CD14-positive monocyte (primary cell): ENCODE data around the gene TMEM181. TPM values are rescaled to one million over a fixed set of nuclear protein-coding genes. Genes with fewer than 3 reads are reported as not detected.

Source experiments
- DNase-seq, 3 donors: peaks; one replicate each; pipeline ENCODE4 v3.0.0-alpha.2; 2011 to 2022
- H2AFZ ChIP-seq: 2 replicates; pipeline ENCODE4 v1.6.0; 2012; ENCODE audit warnings: mild to moderate bottlenecking, low read depth, low read length, inconsistent platforms; ENCODE audit not compliant: insufficient read depth, poor library complexity, severe bottlenecking
- H3K27ac ChIP-seq, 2 donors: 1 replicate in 1 of 2; 2 replicates in 1 of 2; pipeline ENCODE4 v1.5.1; 2012 to 2013; ENCODE audit warnings: low read length in 2 of 2, control low read depth in 1 of 2, inconsistent platforms in 1 of 2, low read depth in 1 of 2, mild to moderate bottlenecking in 1 of 2
- H3K27me3 ChIP-seq, 2 donors: one replicate each; pipeline versions ENCODE4 v1.6.0 to v1.6.1; 2011 to 2013; ENCODE audit warnings: low read length in 2 of 2; ENCODE audit not compliant: control insufficient read depth in 2 of 2, insufficient read depth in 2 of 2
- H3K36me3 ChIP-seq, 2 donors: replicated peaks in 1 of 2; 1 replicate in 1 of 2; 2 replicates in 1 of 2; pipeline versions ENCODE4 v1.5.1 to v1.6.1; 2012 to 2013; ENCODE audit warnings: low read length in 2 of 2, control low read depth in 1 of 2, inconsistent platforms in 1 of 2, mild to moderate bottlenecking in 1 of 2; ENCODE audit not compliant: insufficient read depth in 2 of 2, control insufficient read depth in 1 of 2
- H3K4me1 ChIP-seq, 2 donors: 1 replicate in 1 of 2; 2 replicates in 1 of 2; pipeline versions ENCODE4 v1.5.1 to v1.6.1; 2012 to 2013; ENCODE audit warnings: low read length in 2 of 2, control low read depth in 1 of 2, inconsistent platforms in 1 of 2, mild to moderate bottlenecking in 1 of 2, moderate library complexity in 1 of 2; ENCODE audit not compliant: insufficient read depth in 2 of 2, control insufficient read depth in 1 of 2
- H3K4me2 ChIP-seq: replicated peaks from 2 replicates; pipeline ENCODE3; 2012; ENCODE audit warnings: low read length, moderate library complexity, mild to moderate bottlenecking; ENCODE audit not compliant: poor library complexity, severe bottlenecking; ENCODE audit errors: extremely low read depth
- H3K4me3 ChIP-seq, 3 experiments: fragments of 200-600 bp in 1 of 3; sonication (generic) in 1 of 3; replicated peaks in 1 of 3; 1 replicate in 2 of 3; 2 replicates in 1 of 3; pipeline ENCODE4 v1.5.1; 2011 to 2013; ENCODE audit warnings: low read length in 3 of 3, mild to moderate bottlenecking in 3 of 3, control low read depth in 2 of 3, low read depth in 2 of 3, inconsistent platforms in 1 of 3, moderate library complexity in 1 of 3
- H3K79me2 ChIP-seq: 2 replicates; pipeline ENCODE4 v1.6.0; 2012; ENCODE audit warnings: mild to moderate bottlenecking, control low read depth, inconsistent platforms, low read length, moderate library complexity; ENCODE audit not compliant: insufficient read depth
- H3K9ac ChIP-seq: 2 replicates; pipeline ENCODE4 v1.6.0; 2017; ENCODE audit warnings: low read length, mild to moderate bottlenecking; ENCODE audit not compliant: insufficient read depth, poor library complexity, severe bottlenecking
- H3K9me3 ChIP-seq, 2 donors: replicated peaks in 1 of 2; 1 replicate in 1 of 2; 2 replicates in 1 of 2; pipeline versions ENCODE4 v1.5.1 to v1.6.1; 2012 to 2013; ENCODE audit warnings: low read length in 2 of 2, control low read depth in 1 of 2; ENCODE audit not compliant: control insufficient read depth in 1 of 2, insufficient read depth in 1 of 2
- H4K20me1 ChIP-seq: 2 replicates; pipeline ENCODE4 v1.6.0; 2012; ENCODE audit warnings: mild to moderate bottlenecking, low read length, control low read depth, moderate library complexity; ENCODE audit not compliant: insufficient read depth
- H3K27ac Mint-ChIP-seq, 7 donors: one replicate each; pipeline ENCODE4 v1.8.0; 2020; ENCODE audit warnings: mild to moderate bottlenecking in 7 of 7, mixed read lengths in 7 of 7, moderate library complexity in 6 of 7, inconsistent platforms in 2 of 7
- H3K27me3 Mint-ChIP-seq, 3 donors: one replicate each; pipeline ENCODE4 v1.8.0; 2021 to 2022; ENCODE audit warnings: low read depth in 3 of 3, mild to moderate bottlenecking in 3 of 3, mixed read lengths in 3 of 3, moderate library complexity in 3 of 3, inconsistent platforms in 1 of 3
- H3K36me3 Mint-ChIP-seq, 2 donors: one replicate each; pipeline ENCODE4 v1.8.0; 2020; ENCODE audit warnings: mixed read lengths in 2 of 2, inconsistent platforms in 1 of 2, mild to moderate bottlenecking in 1 of 2
- H3K4me1 Mint-ChIP-seq: one replicate; pipeline ENCODE4 v1.8.0; 2020; ENCODE audit warnings: mild to moderate bottlenecking, mixed read lengths
- H3K4me3 Mint-ChIP-seq, 2 donors: one replicate each; pipeline ENCODE4 v1.8.0; 2020; ENCODE audit warnings: mild to moderate bottlenecking in 2 of 2, mixed read lengths in 2 of 2, moderate library complexity in 1 of 2
- H3K9me3 Mint-ChIP-seq, 7 donors: one replicate each; pipeline ENCODE4 v1.8.0; 2020 to 2022; ENCODE audit warnings: mixed read lengths in 7 of 7, mild to moderate bottlenecking in 6 of 7, moderate library complexity in 6 of 7, inconsistent platforms in 2 of 7
- WGBS: methylation state at CpG from one replicate; pipeline ENCODE4 v1.1.5; 2013; ENCODE audit warnings: missing lambda C conversion rate; ENCODE audit not compliant: insufficient coverage; 5-methylcytosine and 5-hydroxymethylcytosine counted together
- intact Hi-C, 2 donors: fragments of 100-400 bp; cut with micrococcal nuclease; formaldehyde crosslinking; loops; one replicate each; pipeline versions ENCODE4 v1.15.0 to v1.15.1; 2023
- polyA plus RNA-seq, 3 donors: library from polyadenylated mRNA; depleted of rRNA in 1 of 3; unstranded in 2 of 3; stranded (reverse) in 1 of 3; fragments of 300-500 nt in 2 of 3; fragments of >200 nt in 1 of 3; fragmentation: Illumina TruSeq in 2 of 3; gene quantifications; 1 replicate in 2 of 3; 2 replicates in 1 of 3; pipeline ENCODE4 v1.2.3, GENCODE V29; 2012 to 2021
- TF ChIP-seq, protein P1 (sequence below): fragments of 200-600 bp; IDR thresholded peaks from one replicate; pipeline ENCODE4 v1.8.0; 2022; ENCODE audit warnings: antibody characterized with exemption, mild to moderate bottlenecking

The TMEM181 gene
- polyA plus RNA-seq, 3 donors = 2.4 to 6.8 (median 2.6) TPM

DNA sequence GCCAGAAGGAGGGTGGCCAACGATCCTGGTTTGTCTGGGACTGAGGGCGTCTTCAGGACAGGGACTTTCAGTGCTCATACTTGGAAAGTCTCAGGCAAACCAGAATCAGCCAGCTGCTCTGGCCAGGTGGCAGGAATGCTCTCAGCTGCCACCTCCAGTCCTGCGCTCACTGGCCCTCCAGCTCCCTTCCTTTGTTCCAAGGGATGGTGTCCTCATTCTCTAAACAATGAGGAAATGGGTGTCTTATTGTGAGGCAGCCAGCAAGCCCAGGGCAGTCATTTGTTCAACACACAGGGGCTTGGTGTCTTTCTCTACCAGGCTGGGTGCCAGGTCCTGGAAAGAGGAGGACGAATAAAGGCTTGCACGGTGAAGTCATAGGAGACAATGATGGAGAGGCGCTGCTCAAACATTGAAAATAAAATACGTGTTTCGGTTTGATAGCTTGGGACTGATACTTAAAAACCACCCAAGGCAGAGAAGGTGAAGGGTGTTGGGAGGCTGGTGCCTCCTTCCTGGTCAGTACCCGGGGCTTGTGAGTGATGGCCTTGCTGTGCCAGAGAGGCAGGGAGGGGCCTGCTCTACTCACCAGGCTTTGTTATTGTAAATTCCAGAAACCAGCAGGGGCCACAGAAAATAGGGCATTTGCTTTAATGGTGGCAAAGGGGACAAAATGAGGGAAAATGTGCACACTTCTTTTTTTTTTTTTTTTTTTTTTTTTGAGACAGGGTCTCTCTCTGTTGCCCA lies 11.3 kb upstream of the TMEM181 start:
- DNase-seq = no peak

DNA sequence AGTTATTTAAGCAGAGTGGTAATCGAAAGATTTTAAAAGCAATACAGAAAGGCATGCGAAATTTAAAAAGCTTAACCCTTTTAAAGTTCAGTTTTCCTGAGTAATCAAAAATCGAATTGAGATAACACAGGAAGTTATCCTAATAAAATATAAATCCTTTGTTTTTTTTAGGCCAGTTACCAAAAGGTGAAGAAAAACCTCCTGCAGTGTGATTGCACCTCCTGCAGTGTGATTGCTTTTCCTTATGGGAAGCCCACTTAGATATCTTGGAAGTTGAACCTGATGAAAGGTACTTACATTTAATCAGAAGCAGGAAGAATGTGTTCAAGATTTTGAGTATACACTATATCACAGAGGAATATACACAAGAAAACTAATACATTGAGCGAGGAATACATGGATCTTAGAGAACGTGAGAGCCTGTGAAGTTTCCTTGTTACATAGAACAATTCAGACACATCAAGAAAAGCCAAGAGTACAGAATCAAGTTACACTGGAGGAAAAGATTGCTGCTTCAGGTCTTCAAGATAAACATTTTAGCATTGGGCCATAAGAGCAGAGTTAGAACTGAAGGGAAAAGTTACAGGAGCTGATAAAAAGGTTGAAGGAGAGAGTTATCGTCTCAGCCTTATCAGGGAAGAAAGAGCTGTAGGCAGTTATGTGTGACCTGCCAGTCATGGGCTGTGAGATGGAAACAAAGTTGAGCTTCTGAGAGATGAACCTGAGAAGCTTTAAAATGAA lies 7.7 kb upstream of the TMEM181 start:
- no peak overlapping the region for H3K27ac Mint-ChIP-seq

More for the DNA sequence above, 11.3 kb upstream of the TMEM181 start:
- 98% methylated on average over 5 of the region's 9 CpGs for WGBS
- Mint-ChIP-seq H3K27me3 (peaks cover 2 to 9% (median 4%) of the 10 kb centered on the region in 3 donors), H3K36me3 (no peaks in the 10 kb centered on the region), H3K4me1 (no peaks in the 10 kb centered on the region), H3K27ac (no peak overlapping the region), H3K4me3 (no peak overlapping the region), H3K9me3 (peaks cover 0 to 2% (median 0%) of the 10 kb centered on the region in 7 donors)
- Histone ChIP-seq H3K27ac (no peak overlapping the region), H3K4me2 (no peak overlapping the region), H3K27me3 (no peaks in the 10 kb centered on the region), H3K9me3 (no peaks in the 10 kb centered on the region), H2AFZ (no peak overlapping the region), H3K79me2 (no peaks in the 10 kb centered on the region), H3K9ac (no peak overlapping the region), H3K36me3 (no peaks in the 10 kb centered on the region), H3K4me3 (no peak overlapping the region), H3K4me1 (no peaks in the 10 kb centered on the region), H4K20me1 (no peaks in the 10 kb centered on the region)
- intact Hi-C loops = no loop called here
- TF ChIP-seq, protein P1, sequence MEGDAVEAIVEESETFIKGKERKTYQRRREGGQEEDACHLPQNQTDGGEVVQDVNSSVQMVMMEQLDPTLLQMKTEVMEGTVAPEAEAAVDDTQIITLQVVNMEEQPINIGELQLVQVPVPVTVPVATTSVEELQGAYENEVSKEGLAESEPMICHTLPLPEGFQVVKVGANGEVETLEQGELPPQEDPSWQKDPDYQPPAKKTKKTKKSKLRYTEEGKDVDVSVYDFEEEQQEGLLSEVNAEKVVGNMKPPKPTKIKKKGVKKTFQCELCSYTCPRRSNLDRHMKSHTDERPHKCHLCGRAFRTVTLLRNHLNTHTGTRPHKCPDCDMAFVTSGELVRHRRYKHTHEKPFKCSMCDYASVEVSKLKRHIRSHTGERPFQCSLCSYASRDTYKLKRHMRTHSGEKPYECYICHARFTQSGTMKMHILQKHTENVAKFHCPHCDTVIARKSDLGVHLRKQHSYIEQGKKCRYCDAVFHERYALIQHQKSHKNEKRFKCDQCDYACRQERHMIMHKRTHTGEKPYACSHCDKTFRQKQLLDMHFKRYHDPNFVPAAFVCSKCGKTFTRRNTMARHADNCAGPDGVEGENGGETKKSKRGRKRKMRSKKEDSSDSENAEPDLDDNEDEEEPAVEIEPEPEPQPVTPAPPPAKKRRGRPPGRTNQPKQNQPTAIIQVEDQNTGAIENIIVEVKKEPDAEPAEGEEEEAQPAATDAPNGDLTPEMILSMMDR = no peak

More for the DNA sequence above, 7.7 kb upstream of the TMEM181 start:
- Mint-ChIP-seq H3K4me1 (no peaks in the 10 kb centered on the region), H3K4me3 (no peak overlapping the region), H3K27me3 (peaks cover 4 to 7% (median 7%) of the 10 kb centered on the region in 3 donors), H3K36me3 (no peaks in the 10 kb centered on the region), H3K9me3 (peaks cover 0 to 2% (median 0%) of the 10 kb centered on the region in 7 donors)
- Histone ChIP-seq H4K20me1 (no peaks in the 10 kb centered on the region), H3K27me3 (no peaks in the 10 kb centered on the region), H3K4me1 (no peaks in the 10 kb centered on the region), H3K4me2 (no peak overlapping the region), H3K9me3 (no peaks in the 10 kb centered on the region), H2AFZ (no peak overlapping the region), H3K36me3 (no peaks in the 10 kb centered on the region), H3K4me3 (no peak overlapping the region), H3K27ac (no peak overlapping the region), H3K79me2 (no peaks in the 10 kb centered on the region), H3K9ac (no peak overlapping the region)
- TF ChIP-seq, protein P1 = no peak
- DNase-seq = no peak
- intact Hi-C loops = loop anchor here in 1 of 2 donors (10.0 kb wide), 1 partner anchor 327 kb away; no protein-coding TSS in a partner anchor
- 100% methylated on average over 1 of the region's 6 CpGs for WGBS
